Subcutaneous adipose tissue (tissue), 4 donors: ENCODE measurements around the gene CNPY3. TPM values are rescaled to one million over a fixed set of nuclear protein-coding genes. Genes with fewer than 3 reads are reported as not detected.

Experiments
- CTCF ChIP-seq: fragments of 450-650 bp; IDR thresholded peaks from one replicate; pipeline ENCODE4 v1.5.1; 2016; ENCODE audit warnings: low read depth, mild to moderate bottlenecking, control low read depth, antibody characterized with exemption, moderate library complexity
- total RNA-seq, 4 donors: library from RNA; depleted of rRNA; stranded (reverse); fragments of >200 nt; gene quantifications; one replicate each; pipeline ENCODE4 v1.1.0, GENCODE V29; 2016

The CNPY3 gene
- total RNA-seq, 4 donors from 2014 or later = 15.0 to 48.3 (median 26.1) TPM

GRCh38 chr6:42933205-42933604 is 3.9 kb downstream of the CNPY3 start:
- no peak for TF ChIP-seq CTCF

GRCh38 chr6:42935322-42935721 is 6.0 kb downstream of the CNPY3 start:
- TF ChIP-seq CTCF = no peak

- no peak for TF ChIP-seq CTCF
Measured at GRCh38 chr6:42936398-42936797, 7.1 kb downstream of the CNPY3 start.

GRCh38 chr6:42937548-42938427 is 8.5 kb downstream of the CNPY3 start:
- no peak for TF ChIP-seq CTCF

- TF ChIP-seq CTCF = no peak
Measured at GRCh38 chr6:42938428-42938796, 9.1 kb downstream of the CNPY3 start.

- TF ChIP-seq CTCF = no peak
Measured at GRCh38 chr6:42938987-42939809, 9.9 kb downstream of the CNPY3 start.

GRCh38 chr6:42939810-42940167 is 10.5 kb downstream of the CNPY3 start:
- TF ChIP-seq CTCF = no peak
